DND-41 (cell line): ENCODE results near the gene CCL14.

Source experiments
- ATAC-seq: fragments of 200-7000 bp; cut with Tn5 transposase; 3 replicates; pipeline ENCODE4 v1.9.1; 2021; ENCODE audit warnings: low read depth; ENCODE audit not compliant: insufficient read depth
- DNase-seq: peaks from one replicate; pipeline ENCODE4 v3.0.0-alpha.2; 2020
- H2AFZ ChIP-seq: 2 replicates; pipeline ENCODE4 v1.6.0; 2012; ENCODE audit warnings: low read depth, low read length
- H3K27ac ChIP-seq: 2 replicates; pipeline ENCODE4 v1.5.1; 2012; ENCODE audit warnings: low read length, inconsistent platforms
- H3K27me3 ChIP-seq: fragments of 200-600 bp; sonication (generic); 2 replicates; pipeline ENCODE4 v1.6.0; 2012; ENCODE audit warnings: low read length, mild to moderate bottlenecking, inconsistent platforms; ENCODE audit not compliant: insufficient read depth, poor library complexity
- H3K36me3 ChIP-seq: 2 replicates; pipeline ENCODE4 v1.5.1; 2012; ENCODE audit warnings: low read length, inconsistent platforms; ENCODE audit not compliant: insufficient read depth
- H3K4me1 ChIP-seq: 2 replicates; pipeline ENCODE4 v1.5.1; 2012; ENCODE audit warnings: mild to moderate bottlenecking, low read length; ENCODE audit not compliant: insufficient read depth
- H3K4me2 ChIP-seq: 2 replicates; pipeline ENCODE4 v1.6.0; 2012; ENCODE audit warnings: mild to moderate bottlenecking, moderate library complexity, low read length, inconsistent platforms; ENCODE audit not compliant: insufficient read depth
- H3K4me3 ChIP-seq, 2 experiments: fragments of 200-600 bp in 1 of 2; shearing (Covaris generic) in 1 of 2; 2 replicates each; pipeline ENCODE4 v1.5.1; 2012 to 2016; ENCODE audit warnings: inconsistent platforms in 2 of 2, low read length in 2 of 2, mild to moderate bottlenecking in 2 of 2, low read depth in 1 of 2, moderate library complexity in 1 of 2
- H3K79me2 ChIP-seq: 2 replicates; pipeline ENCODE4 v1.6.0; 2012; ENCODE audit warnings: low read length, inconsistent platforms; ENCODE audit not compliant: insufficient read depth
- H3K9ac ChIP-seq: 2 replicates; pipeline ENCODE4 v1.6.0; 2012; ENCODE audit warnings: low read depth, mild to moderate bottlenecking, inconsistent platforms, low read length, moderate library complexity
- H3K9me3 ChIP-seq: 2 replicates; pipeline ENCODE4 v1.5.1; 2012; ENCODE audit warnings: low read length, moderate library complexity, mild to moderate bottlenecking, inconsistent platforms; ENCODE audit not compliant: insufficient read depth, severe bottlenecking
- H4K20me1 ChIP-seq: 2 replicates; pipeline ENCODE4 v1.6.0; 2012; ENCODE audit warnings: low read length; ENCODE audit not compliant: insufficient read depth
- CTCF ChIP-seq: IDR thresholded peaks from 2 replicates; pipeline ENCODE4 v1.5.1; 2012; ENCODE audit warnings: borderline replicate concordance, low read length, moderate library complexity, mild to moderate bottlenecking; ENCODE audit not compliant: poor library complexity, severe bottlenecking; ENCODE audit errors: extremely low read depth
- EZH2 ChIP-seq: IDR thresholded peaks from 3 replicates; pipeline ENCODE4 v1.6.1; 2012; ENCODE audit warnings: borderline replicate concordance, low read depth, mild to moderate bottlenecking, moderate library complexity, low read length, inconsistent platforms; ENCODE audit not compliant: severe bottlenecking

The CCL14 gene

GRCh38 chr17:35978346-35978745, 8.2 kb downstream of the CCL14 start:
- Histone ChIP-seq H3K27ac (no peak overlapping the region), H3K27me3 (no peaks in the 10 kb centered on the region), H3K36me3 (no peaks in the 10 kb centered on the region), H3K79me2 (no peaks in the 10 kb centered on the region), H3K4me3 (no peak overlapping the region), H3K9ac (no peak overlapping the region), H4K20me1 (no peaks in the 10 kb centered on the region), H3K4me1 (no peaks in the 10 kb centered on the region), H3K4me2 (no peak overlapping the region), H2AFZ (no peak overlapping the region), H3K9me3 (no peaks in the 10 kb centered on the region)
- no peak for DNase-seq
- ATAC-seq = no peak
- TF ChIP-seq EZH2 (no peak), CTCF (no peak)

- H3K27ac ChIP-seq = no peak overlapping the region
- H2AFZ ChIP-seq = no peak overlapping the region
- ATAC-seq (no peak), DNase-seq (no peak)
- H3K4me2 ChIP-seq = no peak overlapping the region
- H3K36me3 ChIP-seq = no peaks in the 10 kb centered on the region
- H3K4me1 ChIP-seq = no peaks in the 10 kb centered on the region
- H3K79me2 ChIP-seq = no peaks in the 10 kb centered on the region
- no peaks in the 10 kb centered on the region for H3K27me3 ChIP-seq
- no peaks in the 10 kb centered on the region for H3K9me3 ChIP-seq
- H3K4me3 ChIP-seq = no peak overlapping the region
- no peaks in the 10 kb centered on the region for H4K20me1 ChIP-seq
- TF ChIP-seq CTCF (no peak), EZH2 (no peak)
- H3K9ac ChIP-seq = no peak overlapping the region
These were observed 9.0 kb downstream of the CCL14 start for GRCh38 chr17:35977509-35977908.

GRCh38 chr17:35973333-35974260, 12.9 kb downstream of the CCL14 start:
- Histone ChIP-seq H3K4me3 (no peak overlapping the region), H3K4me2 (no peak overlapping the region), H3K4me1 (no peaks in the 10 kb centered on the region; the same call in 1 of the 2 replicates), H4K20me1 (no peaks in the 10 kb centered on the region), H3K27me3 (no peaks in the 10 kb centered on the region), H3K27ac (no peak overlapping the region), H3K36me3 (no peaks in the 10 kb centered on the region), H2AFZ (no peak overlapping the region), H3K79me2 (no peaks in the 10 kb centered on the region), H3K9me3 (no peaks in the 10 kb centered on the region), H3K9ac (no peak overlapping the region)
- DNase-seq (no peak), ATAC-seq (no peak)
- TF ChIP-seq EZH2 = no peak
- TF ChIP-seq CTCF = no peak
